Gastrocnemius medialis (tissue), 4 donors: ENCODE results near the gene CRTAC1.

ENCODE experiments used
- POLR2A ChIP-seq, 2 donors: fragments of 450-650 bp; IDR thresholded peaks; one replicate each; pipeline ENCODE4 v1.6.1; 2017; ENCODE audit warnings: antibody characterized with exemption in 2 of 2, mild to moderate bottlenecking in 2 of 2, moderate library complexity in 2 of 2
- TF ChIP-seq, protein P1 (sequence below), 5 experiments: fragments of 450-650 bp in 3 of 5; fragments of 200-600 bp in 2 of 5; sonication (generic) in 2 of 5; IDR thresholded peaks in 4 of 5; conservative IDR thresholded peaks in 1 of 5; 1 replicate in 4 of 5; 2 replicates in 1 of 5; pipeline ENCODE4 v1.5.1; 2016 to 2019; ENCODE audit warnings: antibody characterized with exemption in 5 of 5, mild to moderate bottlenecking in 3 of 5, moderate library complexity in 3 of 5

DNA sequence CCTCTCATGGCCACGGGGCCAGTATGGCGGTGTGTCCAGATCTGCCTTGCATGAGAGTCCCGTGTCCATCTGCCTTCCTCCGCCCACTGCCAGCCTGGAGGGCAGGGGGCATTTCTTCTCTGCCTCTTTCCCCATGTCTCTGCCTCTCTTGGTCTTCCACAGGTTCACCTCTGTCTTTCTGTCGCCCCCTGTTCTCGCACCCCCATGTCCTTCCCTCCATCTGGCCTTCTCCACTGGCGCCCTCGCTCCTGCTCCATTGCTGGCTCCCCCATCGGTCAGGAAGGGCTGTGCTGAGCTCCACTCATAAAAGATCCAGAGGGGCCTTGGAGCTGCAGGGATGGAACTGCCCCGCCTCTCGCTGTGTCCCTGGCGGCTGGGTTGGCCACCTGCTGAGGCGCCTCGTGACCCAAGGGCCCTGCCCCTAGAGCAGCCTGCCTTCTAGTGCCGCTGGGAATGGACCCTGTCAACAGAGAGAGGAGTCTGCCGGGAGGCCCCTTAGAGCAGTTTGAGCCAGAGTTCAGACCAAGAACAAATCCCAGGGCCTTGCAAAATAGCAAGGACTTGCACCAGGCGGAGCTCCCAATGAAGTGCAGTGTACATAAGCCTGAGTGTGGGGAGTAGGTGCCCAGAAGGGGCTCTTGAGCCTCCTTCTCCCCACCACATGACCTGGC lies 138.8 kb downstream of the CRTAC1 start:
- TF ChIP-seq, protein P1, sequence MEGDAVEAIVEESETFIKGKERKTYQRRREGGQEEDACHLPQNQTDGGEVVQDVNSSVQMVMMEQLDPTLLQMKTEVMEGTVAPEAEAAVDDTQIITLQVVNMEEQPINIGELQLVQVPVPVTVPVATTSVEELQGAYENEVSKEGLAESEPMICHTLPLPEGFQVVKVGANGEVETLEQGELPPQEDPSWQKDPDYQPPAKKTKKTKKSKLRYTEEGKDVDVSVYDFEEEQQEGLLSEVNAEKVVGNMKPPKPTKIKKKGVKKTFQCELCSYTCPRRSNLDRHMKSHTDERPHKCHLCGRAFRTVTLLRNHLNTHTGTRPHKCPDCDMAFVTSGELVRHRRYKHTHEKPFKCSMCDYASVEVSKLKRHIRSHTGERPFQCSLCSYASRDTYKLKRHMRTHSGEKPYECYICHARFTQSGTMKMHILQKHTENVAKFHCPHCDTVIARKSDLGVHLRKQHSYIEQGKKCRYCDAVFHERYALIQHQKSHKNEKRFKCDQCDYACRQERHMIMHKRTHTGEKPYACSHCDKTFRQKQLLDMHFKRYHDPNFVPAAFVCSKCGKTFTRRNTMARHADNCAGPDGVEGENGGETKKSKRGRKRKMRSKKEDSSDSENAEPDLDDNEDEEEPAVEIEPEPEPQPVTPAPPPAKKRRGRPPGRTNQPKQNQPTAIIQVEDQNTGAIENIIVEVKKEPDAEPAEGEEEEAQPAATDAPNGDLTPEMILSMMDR (IDR thresholded peaks at IDR 0.05 in 4 of 5, conservative IDR thresholded peaks at IDR 0.05 in 1 of 5): no peak
- no peak for TF ChIP-seq POLR2A (IDR thresholded peaks at IDR 0.05)
